NB4 (cell line): ENCODE measurements around the gene CAPRIN1.
"Not testable (repeated sequence)": the region's sequence is repeated elsewhere in the genome, so short reads cannot be mapped to it uniquely, and the experiment has no call there.

Source experiments
- CTCF ChIP-seq: IDR thresholded peaks from one replicate; pipeline ENCODE4 v1.5.1; 2012; ENCODE audit warnings: low read depth, low read length
- MAX ChIP-seq: IDR thresholded peaks from 2 replicates; pipeline ENCODE4 v1.6.1; 2011; ENCODE audit warnings: low read depth, low read length
- MYC ChIP-seq: IDR thresholded peaks from 2 replicates; pipeline ENCODE4 v1.6.1; 2011; ENCODE audit warnings: low read depth, low read length
- POLR2A ChIP-seq: IDR thresholded peaks from 2 replicates; pipeline ENCODE4 v1.6.1; 2011; ENCODE audit warnings: mild to moderate bottlenecking; ENCODE audit not compliant: insufficient read length; ENCODE audit errors: extremely low read depth

GRCh38 chr11:34071306-34071705, 19.8 kb downstream of the CAPRIN1 start:
- not testable (repeated sequence) for TF ChIP-seq CTCF, MAX, POLR2A, MYC
